ENCODE measurements around the gene CAMK2N2.

DNA sequence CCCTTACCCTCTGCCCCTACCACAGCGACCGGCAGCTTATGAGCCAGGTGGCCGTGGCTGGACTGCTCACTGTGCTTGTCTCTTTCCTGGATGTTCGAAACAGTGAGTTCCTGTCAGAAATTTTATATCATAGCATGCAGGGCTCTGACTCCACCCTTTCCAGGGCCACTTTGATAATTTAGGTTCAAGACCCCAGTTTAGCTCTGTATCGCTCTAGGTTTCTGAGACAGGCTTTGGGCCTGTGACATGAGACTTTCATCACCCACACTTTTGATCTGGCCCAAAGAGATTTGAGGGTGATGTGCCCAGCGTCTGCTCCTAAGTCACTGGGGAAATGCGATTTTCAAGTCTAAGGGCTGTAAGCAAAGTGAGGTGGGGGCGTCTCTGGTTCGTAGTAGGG, 46.6 kb upstream of the CAMK2N2 start:
- TF ChIP-seq EZH2 (IDR thresholded peaks at IDR 0.05; ENCODE audit: borderline replicate concordance, insufficient read depth, low read depth, low read length, poor library complexity, severe bottlenecking) (no peak), CTCF (IDR thresholded peaks at IDR 0.05) (no peak)
